Body of pancreas (tissue), 4 donors: Measurements from ENCODE around the gene TUBG2.

Source experiments
- CTCF ChIP-seq, 7 experiments: fragments of 450-650 bp in 4 of 7; fragments of 200-600 bp in 3 of 7; sonication (generic) in 3 of 7; IDR thresholded peaks; one replicate each; pipeline ENCODE4 v1.5.1; 2016 to 2019; ENCODE audit warnings: antibody characterized with exemption in 7 of 7
- POLR2A ChIP-seq, 3 donors: fragments of 450-650 bp; IDR thresholded peaks; one replicate each; pipeline ENCODE4 v1.6.1; 2016; ENCODE audit warnings: antibody characterized with exemption in 3 of 3, mild to moderate bottlenecking in 2 of 3

GRCh38 chr17:42700586-42701289 is 41.7 kb downstream of the TUBG2 start:
- TF ChIP-seq CTCF (IDR thresholded peaks at IDR 0.05) (no peak), POLR2A (IDR thresholded peaks at IDR 0.05) (no peak)
